ENCODE measurements around the gene ARL8B. TPM values are rescaled to one million over a fixed set of nuclear protein-coding genes. Genes with fewer than 3 reads are reported as not detected.

The ARL8B gene
- total and polyA plus RNA-seq, 10 of the 15 experiments (the other 5 are each of a cell fraction or from before 2014, with no cell fraction given), result 22.0 to 80.6 (median 43.7) TPM

DNA sequence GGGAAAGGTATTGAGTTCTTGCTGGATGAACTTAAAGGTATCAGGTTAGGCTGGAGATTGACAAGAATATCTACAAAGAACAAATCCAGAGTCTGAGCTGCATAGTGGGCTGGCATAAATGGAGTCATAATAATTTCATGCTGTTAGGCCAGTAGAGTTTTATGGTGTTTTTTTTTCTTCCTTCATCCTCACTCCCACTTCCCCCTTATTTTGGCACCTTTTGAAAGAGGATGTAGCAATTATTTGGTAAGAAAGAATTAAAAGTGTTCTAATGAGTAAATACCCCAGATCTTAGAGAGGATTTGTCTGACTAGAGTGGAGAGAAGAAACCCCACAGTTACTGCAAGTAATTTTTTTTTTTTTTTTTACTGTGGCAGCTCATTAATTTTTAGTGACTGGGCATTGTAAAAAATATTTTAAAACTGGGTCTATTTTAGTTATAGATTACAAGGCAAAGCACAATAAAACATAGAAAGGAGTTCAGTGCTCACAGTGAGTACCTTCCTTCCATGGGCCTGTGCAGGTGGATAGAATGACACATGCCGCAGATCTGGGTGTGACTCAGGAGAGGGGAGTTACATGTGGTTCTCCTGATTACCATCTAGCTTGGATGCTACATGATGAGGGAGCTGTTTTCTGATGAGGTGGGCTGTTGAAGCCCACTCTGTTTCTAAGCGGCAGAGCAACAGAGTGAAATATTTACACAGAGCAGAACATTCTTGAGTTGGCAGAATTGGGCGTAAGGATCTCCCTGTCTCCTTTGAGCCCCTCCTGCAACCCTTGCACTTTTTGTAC lies 70.7 kb downstream of the ARL8B start:
- H3K9ac ChIP-seq (ENCODE audit: control insufficient read depth, insufficient read depth, low read length), result peak overlapping the region; percentile 81; the same call in 1 of the 2 replicates
- no peaks in the 10 kb centered on the region for H3K27me3 ChIP-seq (replicated peaks in 1 of 2; ENCODE audit: control insufficient read depth in 2 of 2, insufficient read depth in 2 of 2, low read length in 1 of 2)
- peak overlapping the region; percentile 56 for H3K4me2 ChIP-seq (ENCODE audit: control insufficient read depth, insufficient read depth)
- in situ Hi-C loops (cut with MboI), result loop anchor here (10.0 kb wide), 2 partner anchors 358 to 688 kb away; no protein-coding TSS in a partner anchor
- ChIA-PET CTCF (interaction anchor here (1.0 to 18.8 kb wide), 8 partner anchors 9 to 105 kb away, joined by 3 to 163 read pairs (median 7); partner anchors contain the start of genes ARL8B and EDEM1), SMC1A (ENCODE audit: uncharacterized antibody, unreplicated experiment) (interaction anchor here (0.7 to 20.1 kb wide), 19 partner anchors 8 to 699 kb away, joined by 3 to 284 read pairs (median 4); partner anchors contain the start of gene EDEM1), POLR2A (interaction anchor here (1.1 to 8.0 kb wide), 7 partner anchors 8 to 208 kb away, joined by 3 to 67 read pairs (median 8); no protein-coding TSS in a partner anchor), RAD21 (ENCODE audit: unreplicated experiment) (interaction anchor here (1.1 to 9.1 kb wide), 7 partner anchors 10 to 563 kb away, joined by 3 to 93 read pairs (median 9); no protein-coding TSS in a partner anchor)
- no peak overlapping the region for H2AFZ ChIP-seq (ENCODE audit: control insufficient read depth, low read depth, low read length)
- peaks cover 0 to 25% of the 10 kb centered on the region in 2 experiments; a peak in 2 of 4 replicates for H3K36me3 ChIP-seq (ENCODE audit: control insufficient read depth in 2 of 2, insufficient read depth in 2 of 2, low read length in 1 of 2)
- no peak for DNase-seq (ENCODE audit: low read depth, low spot score)
- TF ChIP-seq SPI1 (IDR thresholded peaks at IDR 0.05; ENCODE audit: borderline replicate concordance, insufficient read depth, low read depth, low read length), result peak; percentile 49; the same call in 1 of the 2 replicates
- no peak for TF ChIP-seq YBX1 (IDR thresholded peaks at IDR 0.05)
- TF ChIP-seq RUNX3 (IDR thresholded peaks at IDR 0.05; ENCODE audit: low read length), result 0 out of 2 replicates have a peak, but pooled peaks have one; percentile 27
- peak; percentile 14 for TF ChIP-seq SIX5 (IDR thresholded peaks at IDR 0.05; ENCODE audit: low read depth, low read length, severe bottlenecking)
- TF ChIP-seq POLR2AphosphoS5 (IDR thresholded peaks at IDR 0.05; ENCODE audit: low read length), result peak; percentile 39; the same call in 1 of the 2 replicates
- H4K20me1 ChIP-seq (ENCODE audit: control insufficient read depth, insufficient read depth), result no peaks in the 10 kb centered on the region
- no peak for ATAC-seq
- no peaks in the 10 kb centered on the region for H3K9me3 ChIP-seq (replicated peaks; ENCODE audit: control insufficient read depth, insufficient read depth, low read length)
- peaks cover 39% of the 10 kb centered on the region for H3K4me1 ChIP-seq (ENCODE audit: control insufficient read depth, insufficient read depth, low read length)
- peak overlapping the region; percentile 70 for H3K4me3 ChIP-seq
- peak overlapping the region; percentile 96 for H3K27ac ChIP-seq (ENCODE audit: control insufficient read depth, insufficient read depth)
- BruUV-seq (replicated peaks), result no TSS peak
- WGBS (ENCODE audit: insufficient coverage, insufficient replicate concordance, low lambda C conversion rate, missing lambda C conversion rate), result 78% methylated on average over 3 of the region's 3 CpGs
- intact Hi-C loops (cut with micrococcal nuclease; ENCODE audit: unreplicated experiment), result loop anchor here (2.0 to 10.0 kb wide), 2 partner anchors 178 to 362 kb away; no protein-coding TSS in a partner anchor
- FAIRE-seq, result no peak
- H3K79me2 ChIP-seq (ENCODE audit: control insufficient read depth, insufficient read depth, low read length), result peaks cover 97% of the 10 kb centered on the region

Measured in GM12878 (cell line).